ENCODE results near the gene FCHSD2. TPM values are rescaled to one million over a fixed set of nuclear protein-coding genes. Genes with fewer than 3 reads are reported as not detected.

The FCHSD2 gene
- total and polyA plus RNA-seq, 2 of the 8 experiments (the other 6 are each of a cell fraction or from before 2014, with no cell fraction given): 4.1 to 7.8 TPM

GRCh38 chr11:72975778-72976521, 166.2 kb downstream of the FCHSD2 start:
- no peak overlapping the region for H3K4ac ChIP-seq (replicated peaks; ENCODE audit: insufficient read length, low read depth, low read length)
- no peak overlapping the region for H3K4me2 ChIP-seq (ENCODE audit: insufficient read depth in 1 of 2, low read depth in 2 of 2, low read length in 2 of 2)
- DNase-seq (ENCODE audit: low read depth in 1 of 2, low spot score in 2 of 2): no peak
- CTCF ChIA-PET (ENCODE audit: partially characterized antibody): no interaction called here
- H3K27me3 ChIP-seq (replicated peaks in 1 of 4; ENCODE audit: control insufficient read depth in 3 of 4, extremely low read depth in 1 of 4, insufficient read depth in 3 of 4, low read length in 3 of 4): no peaks in the 10 kb centered on the region
- H3K79me1 ChIP-seq (ENCODE audit: low read depth, low read length): no peaks in the 10 kb centered on the region
- no peak overlapping the region for H3K9ac ChIP-seq (replicated peaks in 1 of 4; ENCODE audit: extremely low read depth in 1 of 4, low read depth in 3 of 4, low read length in 3 of 4)
- H3K36me3 ChIP-seq (ENCODE audit: control insufficient read depth in 2 of 4, insufficient read depth in 4 of 4, low read length in 3 of 4): no peaks in the 10 kb centered on the region
- H2BK15ac ChIP-seq (ENCODE audit: low read length): no peak overlapping the region
- H3K4me1 ChIP-seq (replicated peaks in 1 of 4; ENCODE audit: control insufficient read depth in 3 of 4, insufficient read depth in 4 of 4, low read length in 3 of 4): no peaks in the 10 kb centered on the region
- H2BK20ac ChIP-seq (ENCODE audit: low read length): no peak overlapping the region
- no peaks in the 10 kb centered on the region for H4K20me1 ChIP-seq (replicated peaks in 1 of 2; ENCODE audit: control insufficient read depth in 1 of 2, insufficient read depth in 2 of 2, low read length in 2 of 2)
- no peak overlapping the region for H2AK5ac ChIP-seq (ENCODE audit: low read depth, low read length)
- H3K4me3 ChIP-seq (ENCODE audit: extremely low read depth in 1 of 4, insufficient read depth in 2 of 4, low read depth in 3 of 4, low read length in 4 of 4): no peak overlapping the region
- H4K91ac ChIP-seq (replicated peaks; ENCODE audit: insufficient read length, low read length): no peak overlapping the region
- no peak overlapping the region for H3K27ac ChIP-seq (ENCODE audit: low read depth, low read length)
- FAIRE-seq: no peak
- H4K5ac ChIP-seq (ENCODE audit: insufficient read length, low read depth, low read length): no peak overlapping the region
- no peak overlapping the region for H3K14ac ChIP-seq (ENCODE audit: insufficient read length)
- no peak overlapping the region for H2BK120ac ChIP-seq (replicated peaks; ENCODE audit: low read depth, low read length)
- no peak overlapping the region for H2AFZ ChIP-seq (ENCODE audit: low read length)
- no peak for TF ChIP-seq FOSL1 (IDR thresholded peaks at IDR 0.05; ENCODE audit: insufficient read depth, low read depth, low read length)
- TF ChIP-seq TEAD4 (IDR thresholded peaks at IDR 0.05; ENCODE audit: low read depth, low read length): no peak
- TF ChIP-seq ZNF274 (IDR thresholded peaks at IDR 0.05; ENCODE audit: borderline replicate concordance, extremely low read depth, low read length): no peak
- TF ChIP-seq HDAC6 (IDR thresholded peaks at IDR 0.05; ENCODE audit: low read depth, low read length): no peak
- TF ChIP-seq TAF7 (optimal IDR thresholded peaks at IDR 0.05; ENCODE audit: borderline replicate concordance, low read depth, low read length): no peak
- TF ChIP-seq, protein P1, sequence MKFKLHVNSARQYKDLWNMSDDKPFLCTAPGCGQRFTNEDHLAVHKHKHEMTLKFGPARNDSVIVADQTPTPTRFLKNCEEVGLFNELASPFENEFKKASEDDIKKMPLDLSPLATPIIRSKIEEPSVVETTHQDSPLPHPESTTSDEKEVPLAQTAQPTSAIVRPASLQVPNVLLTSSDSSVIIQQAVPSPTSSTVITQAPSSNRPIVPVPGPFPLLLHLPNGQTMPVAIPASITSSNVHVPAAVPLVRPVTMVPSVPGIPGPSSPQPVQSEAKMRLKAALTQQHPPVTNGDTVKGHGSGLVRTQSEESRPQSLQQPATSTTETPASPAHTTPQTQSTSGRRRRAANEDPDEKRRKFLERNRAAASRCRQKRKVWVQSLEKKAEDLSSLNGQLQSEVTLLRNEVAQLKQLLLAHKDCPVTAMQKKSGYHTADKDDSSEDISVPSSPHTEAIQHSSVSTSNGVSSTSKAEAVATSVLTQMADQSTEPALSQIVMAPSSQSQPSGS (IDR thresholded peaks at IDR 0.05; ENCODE audit: low read length): no peak
- TF ChIP-seq, protein P2, sequence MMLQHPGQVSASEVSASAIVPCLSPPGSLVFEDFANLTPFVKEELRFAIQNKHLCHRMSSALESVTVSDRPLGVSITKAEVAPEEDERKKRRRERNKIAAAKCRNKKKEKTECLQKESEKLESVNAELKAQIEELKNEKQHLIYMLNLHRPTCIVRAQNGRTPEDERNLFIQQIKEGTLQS (IDR thresholded peaks at IDR 0.05; ENCODE audit: insufficient read depth, low read depth, low read length): no peak
- no peak for TF ChIP-seq SP4 (IDR thresholded peaks at IDR 0.05; ENCODE audit: low read length)
- no peak for TF ChIP-seq SUZ12 (IDR thresholded peaks at IDR 0.05; ENCODE audit: low read length)
- TF ChIP-seq CHD2 (IDR thresholded peaks at IDR 0.05; ENCODE audit: low read length): no peak
- H3K9me3 ChIP-seq (ENCODE audit: insufficient read depth in 2 of 2, low read depth in 1 of 2, low read length in 1 of 2): no peaks in the 10 kb centered on the region
- H3K18ac ChIP-seq (ENCODE audit: extremely low read depth, low read length): no peak overlapping the region
- POLR2A ChIA-PET (ENCODE audit: partially characterized antibody): no interaction called here
- no peak overlapping the region for H3K23ac ChIP-seq (ENCODE audit: insufficient read length)
- H4K8ac ChIP-seq (ENCODE audit: extremely low read depth, insufficient read depth, low read length): no peak overlapping the region
- no peaks in the 10 kb centered on the region for H3K23me2 ChIP-seq (ENCODE audit: low read depth, low read length)
- no peaks in the 10 kb centered on the region for H3K79me2 ChIP-seq (ENCODE audit: control insufficient read depth in 1 of 2, insufficient read depth in 2 of 2, low read length in 2 of 2)
- WGBS, 2 experiments (ENCODE audit: extremely low coverage in 1 of 2, insufficient coverage in 1 of 2, insufficient read length in 1 of 2, insufficient replicate concordance in 2 of 2, low coverage in 1 of 2, low lambda C conversion rate in 2 of 2, missing lambda C conversion rate in 1 of 2): 59% methylated on average over 3 of the region's 3 CpGs; no CpG with 5 or more reads in 1 of the 2 experiments
- H2BK5ac ChIP-seq (ENCODE audit: low read depth, low read length): no peak overlapping the region
- no peak overlapping the region for H2BK12ac ChIP-seq (ENCODE audit: low read depth, low read length)
- no peak overlapping the region for H3K56ac ChIP-seq (replicated peaks; ENCODE audit: insufficient read length, low read depth, low read length)
